Keratinocyte (primary cell): Measurements from ENCODE around the gene ATG4B.

Source experiments
- CTCF ChIP-seq, 3 experiments: IDR thresholded peaks in 1 of 3; conservative IDR thresholded peaks in 1 of 3; optimal IDR thresholded peaks in 1 of 3; 2 replicates in 2 of 3; 3 replicates in 1 of 3; pipeline versions ENCODE3 to v1.5.1; 2011; ENCODE audit warnings: low read length in 3 of 3, mild to moderate bottlenecking in 3 of 3, moderate library complexity in 2 of 3, control low read depth in 1 of 3, inconsistent platforms in 1 of 3; ENCODE audit not compliant: insufficient read depth in 2 of 3; ENCODE audit errors: extremely low read depth in 1 of 3
- EZH2 ChIP-seq: IDR thresholded peaks from one replicate; pipeline ENCODE4 v1.6.1; 2012; ENCODE audit warnings: inconsistent platforms, mild to moderate bottlenecking, low read length, moderate library complexity

GRCh38 chr2:241656190-241656741, 18.8 kb downstream of the ATG4B start:
- TF ChIP-seq EZH2 (no peak), CTCF (optimal IDR thresholded peaks at IDR 0.05 in 1 of 3, IDR thresholded peaks at IDR 0.05 in 1 of 3, conservative IDR thresholded peaks at IDR 0.05 in 1 of 3; ENCODE audit: extremely low read depth in 1 of 3, insufficient read depth in 2 of 3, low read length in 3 of 3) (no peak)
